ACHN (cell line): Measurements from ENCODE around the gene TRAM2.

Experiments
- DNase-seq: peaks from one replicate; pipeline ENCODE4 v3.0.0-alpha.2; 2015
- in situ Hi-C: cut with HindIII; loops from 2 replicates; pipeline ENCODE4 v1.10.0; 2017; ENCODE audit warnings: low sequenced_read_pairs, low pct_ligation_motif_present, low pct_unique_long_range_greater_than_20kb

The TRAM2 gene

GRCh38 chr6:52505726-52506409 lies 71.0 kb downstream of the TRAM2 start:
- in situ Hi-C loops: no loop called here
- no peak for DNase-seq

GRCh38 chr6:52504782-52505136 lies 72.1 kb downstream of the TRAM2 start:
- DNase-seq: no peak

GRCh38 chr6:52503851-52504781 lies 72.7 kb downstream of the TRAM2 start:
- peak; percentile 90 for DNase-seq
- in situ Hi-C loops: no loop called here

More at GRCh38 chr6:52504782-52505136, 72.1 kb downstream of the TRAM2 start:
- in situ Hi-C loops: no loop called here

GRCh38 chr6:52503323-52503747 lies 73.5 kb downstream of the TRAM2 start:
- in situ Hi-C loops: no loop called here
- DNase-seq: peak; percentile 50

- DNase-seq: no peak
- in situ Hi-C loops: no loop called here
These were observed 74.4 kb downstream of the TRAM2 start for GRCh38 chr6:52502306-52503029.

- in situ Hi-C loops: no loop called here
- DNase-seq: no peak
These were observed 76.4 kb downstream of the TRAM2 start for GRCh38 chr6:52500238-52501129.

- in situ Hi-C loops: no loop called here
- no peak for DNase-seq
These were observed 77.1 kb downstream of the TRAM2 start for GRCh38 chr6:52499681-52500236.

- in situ Hi-C loops: no loop called here
- no peak for DNase-seq
These were observed 77.8 kb downstream of the TRAM2 start for GRCh38 chr6:52499026-52499425.

GRCh38 chr6:52498538-52499017 lies 78.3 kb downstream of the TRAM2 start:
- in situ Hi-C loops: no loop called here
- DNase-seq: no peak

- in situ Hi-C loops: no loop called here
- no peak for DNase-seq
These were observed 79.0 kb downstream of the TRAM2 start for GRCh38 chr6:52497652-52498408.

GRCh38 chr6:52496631-52497030 lies 80.2 kb downstream of the TRAM2 start:
- in situ Hi-C loops: no loop called here

GRCh38 chr6:52495922-52496321 lies 80.9 kb downstream of the TRAM2 start:
- DNase-seq: no peak
- in situ Hi-C loops: no loop called here

More at GRCh38 chr6:52496631-52497030, 80.2 kb downstream of the TRAM2 start:
- no peak for DNase-seq

GRCh38 chr6:52494298-52495072 lies 82.4 kb downstream of the TRAM2 start:
- in situ Hi-C loops: no loop called here
- DNase-seq: no peak

GRCh38 chr6:52493669-52494068 lies 83.2 kb downstream of the TRAM2 start:
- in situ Hi-C loops: no loop called here
- no peak for DNase-seq

GRCh38 chr6:52491203-52492069 lies 85.4 kb downstream of the TRAM2 start:
- in situ Hi-C loops: no loop called here
- no peak for DNase-seq

GRCh38 chr6:52489881-52490280 lies 87.0 kb downstream of the TRAM2 start:
- DNase-seq: no peak
- in situ Hi-C loops: no loop called here
